Measurements from ENCODE around the gene POMT1. TPM values are rescaled to one million over a fixed set of nuclear protein-coding genes. Genes with fewer than 3 reads are reported as not detected.

The POMT1 gene
- total and polyA plus RNA-seq, 2 donors (not counting 3 experiments of a cell fraction or from before 2014, with no cell fraction given) = 44.7 to 53.9 TPM

DNA sequence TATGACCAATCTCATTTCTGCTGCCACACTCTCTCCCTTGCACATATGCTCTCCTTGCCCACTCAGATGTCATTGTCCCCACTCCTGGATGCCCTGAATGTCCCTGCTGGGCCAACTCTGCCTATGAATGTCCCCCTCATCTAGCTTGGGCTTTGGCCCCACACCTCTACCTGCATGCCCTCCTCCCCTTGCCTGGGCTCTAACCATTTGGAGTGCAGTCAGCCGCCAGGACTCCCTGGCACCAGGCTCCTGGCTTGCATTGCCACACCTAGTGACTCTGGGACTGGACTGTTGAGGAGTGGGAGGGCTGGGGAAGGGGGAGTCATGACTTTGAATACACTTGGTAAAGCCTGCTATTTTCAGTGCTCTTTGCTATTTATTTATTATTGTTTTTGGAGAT, 41.6 kb upstream of the POMT1 start:
- Histone ChIP-seq H3K36me3 (ENCODE audit: control insufficient read depth in 2 of 2, extremely low read depth in 1 of 2, insufficient read depth in 2 of 2, low read length in 2 of 2) (peaks cover 43 to 49% of the 10 kb centered on the region in 2 experiments), H3K27ac (ENCODE audit: insufficient read depth, low read depth, low read length) (no peak overlapping the region), H3K9ac (replicated peaks; ENCODE audit: extremely low read depth, insufficient read depth, low read length) (no peak overlapping the region), H4K20me1 (replicated peaks; ENCODE audit: control insufficient read depth, extremely low read depth, insufficient read depth, low read length) (no peaks in the 10 kb centered on the region), H3K9me1 (replicated peaks; ENCODE audit: control insufficient read depth, extremely low read depth, insufficient read depth, low read length) (no peaks in the 10 kb centered on the region), H3K27me3 (ENCODE audit: control insufficient read depth in 2 of 2, insufficient read depth in 2 of 2, low read length in 2 of 2) (no peaks in the 10 kb centered on the region), H3K4me2 (ENCODE audit: insufficient read depth, low read length) (no peak overlapping the region), H3K4me3 (replicated peaks in 1 of 3; ENCODE audit: insufficient read depth in 1 of 3, low read depth in 1 of 3, low read length in 3 of 3) (no peak overlapping the region), H2AFZ (ENCODE audit: low read depth, low read length) (no peak overlapping the region), H3K9me3 (replicated peaks; ENCODE audit: control insufficient read depth, insufficient read depth, low read length) (no peaks in the 10 kb centered on the region), H3K79me2 (ENCODE audit: control insufficient read depth, insufficient read depth, low read length) (peaks cover 29% of the 10 kb centered on the region), H3K4me1 (ENCODE audit: control insufficient read depth, extremely low read depth, insufficient read depth, low read length) (no peaks in the 10 kb centered on the region)
- no peak for DNase-seq (ENCODE audit: low read depth, low spot score)
- FAIRE-seq = no peak
- POLR2A ChIA-PET = no interaction called here
- TF ChIP-seq FOS (IDR thresholded peaks at IDR 0.05; ENCODE audit: borderline replicate concordance, insufficient read depth, low read length) = no peak
- TF ChIP-seq EZH2 (IDR thresholded peaks at IDR 0.05; ENCODE audit: borderline replicate concordance, low read depth, low read length, severe bottlenecking) = no peak
- TF ChIP-seq, protein P1, sequence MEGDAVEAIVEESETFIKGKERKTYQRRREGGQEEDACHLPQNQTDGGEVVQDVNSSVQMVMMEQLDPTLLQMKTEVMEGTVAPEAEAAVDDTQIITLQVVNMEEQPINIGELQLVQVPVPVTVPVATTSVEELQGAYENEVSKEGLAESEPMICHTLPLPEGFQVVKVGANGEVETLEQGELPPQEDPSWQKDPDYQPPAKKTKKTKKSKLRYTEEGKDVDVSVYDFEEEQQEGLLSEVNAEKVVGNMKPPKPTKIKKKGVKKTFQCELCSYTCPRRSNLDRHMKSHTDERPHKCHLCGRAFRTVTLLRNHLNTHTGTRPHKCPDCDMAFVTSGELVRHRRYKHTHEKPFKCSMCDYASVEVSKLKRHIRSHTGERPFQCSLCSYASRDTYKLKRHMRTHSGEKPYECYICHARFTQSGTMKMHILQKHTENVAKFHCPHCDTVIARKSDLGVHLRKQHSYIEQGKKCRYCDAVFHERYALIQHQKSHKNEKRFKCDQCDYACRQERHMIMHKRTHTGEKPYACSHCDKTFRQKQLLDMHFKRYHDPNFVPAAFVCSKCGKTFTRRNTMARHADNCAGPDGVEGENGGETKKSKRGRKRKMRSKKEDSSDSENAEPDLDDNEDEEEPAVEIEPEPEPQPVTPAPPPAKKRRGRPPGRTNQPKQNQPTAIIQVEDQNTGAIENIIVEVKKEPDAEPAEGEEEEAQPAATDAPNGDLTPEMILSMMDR (IDR thresholded peaks at IDR 0.05; ENCODE audit: extremely low read depth in 1 of 2, insufficient read depth in 1 of 2, low read depth in 1 of 2, low read length in 2 of 2) = no peak
- no peak for TF ChIP-seq JUN (IDR thresholded peaks at IDR 0.05; ENCODE audit: borderline replicate concordance, insufficient read depth, insufficient read length, low read depth)
- TF ChIP-seq POLR2AphosphoS5 (IDR thresholded peaks at IDR 0.05; ENCODE audit: insufficient read depth, low read depth, low read length) = no peak
- no peak for TF ChIP-seq POLR2A (IDR thresholded peaks at IDR 0.05; ENCODE audit: low read depth, low read length)
- no peak for TF ChIP-seq GATA2 (IDR thresholded peaks at IDR 0.05; ENCODE audit: insufficient read depth, insufficient read length, low read depth, low read length)
- CTCF ChIA-PET = no interaction called here
- intact Hi-C loops (cut with micrococcal nuclease) = no loop called here
- dilution Hi-C loops (cut with MboI; ENCODE audit: extremely low pct_ligation_motif_present, low sequenced_read_pairs) = no loop called here
- no TSS peak for BruUV-seq (replicated peaks)
